ENCODE measurements around the gene ATG3. TPM values are rescaled to one million over a fixed set of nuclear protein-coding genes. Genes with fewer than 3 reads are reported as not detected.
A peak's percentile ranks its signal among the peaks of the same experiment; 100 is the strongest.

Gene ATG3
- polyA plus RNA-seq (2013): 49.2 TPM

DNA sequence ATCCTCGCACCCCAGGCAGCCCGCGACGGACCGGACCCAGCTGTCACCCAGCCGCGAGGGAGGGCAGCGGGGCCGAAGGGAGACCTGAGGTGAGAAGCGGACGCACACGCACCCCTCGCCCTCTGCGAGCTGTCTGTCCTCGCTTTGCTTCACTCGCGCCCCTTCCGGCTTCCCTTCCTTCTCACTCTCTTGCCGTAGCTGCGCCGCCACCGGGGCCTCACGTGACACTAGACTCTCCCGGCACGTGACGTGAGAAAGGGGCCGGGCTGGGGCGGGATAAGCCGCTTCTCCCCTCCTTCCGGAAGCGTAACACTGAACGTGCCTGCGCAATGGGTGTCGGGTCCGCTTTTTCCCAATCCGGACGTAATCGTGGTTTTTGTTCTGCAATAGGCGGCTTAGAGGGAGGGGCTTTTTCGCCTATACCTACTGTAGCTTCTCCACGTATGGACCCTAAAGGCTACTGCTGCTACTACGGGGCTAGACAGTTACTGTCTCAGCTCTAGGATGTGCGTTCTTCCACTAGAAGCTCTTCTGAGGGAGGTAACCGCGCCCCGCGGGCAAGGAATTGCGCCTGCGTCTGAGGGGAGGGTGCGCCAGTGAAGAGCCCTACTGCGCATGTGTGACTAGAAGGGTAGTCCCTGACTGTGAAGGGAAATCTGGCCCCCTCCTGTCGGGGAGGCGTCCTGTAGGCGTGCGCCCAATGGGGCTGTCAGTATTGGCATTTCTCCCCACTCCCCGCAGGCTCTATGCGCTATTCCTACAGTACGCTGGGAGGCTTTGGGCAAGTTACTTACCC, at the start of gene ATG3, which contains the start of gene SLC35A5:
Gene ATG3 (minus strand): TSS at position 229 of the 796 bp plus-strand sequence. CDS start 434 bp downstream, outside the sequence.
Gene SLC35A5 (plus strand): TSS at position 312 of the 796 bp plus-strand sequence. CDS start 1,359 bp downstream, outside the sequence.
- POLR2A ChIA-PET: interaction anchor here (0.6 kb wide), 2 partner anchors 115 to 1166 kb away, joined by 3 read pairs; no protein-coding TSS in a partner anchor
- no peaks in the 10 kb centered on the region for H3K27me3 ChIP-seq (replicated peaks in 2 of 5; ENCODE audit: control insufficient read depth in 4 of 5, insufficient read depth in 5 of 5, low read length in 4 of 5)
- DNase-seq: peak; percentile 98 to 99 (median 99)
- H3K27ac ChIP-seq (ENCODE audit: insufficient read depth in 1 of 2, low read depth in 1 of 2, low read length in 2 of 2, poor library complexity in 1 of 2, severe bottlenecking in 2 of 2): peak within 1 kb of the TSS; percentile 91 to 95
- peak within 1 kb of the TSS; percentile 86 to 100 (median 95) for H3K4me3 ChIP-seq (ENCODE audit: control insufficient read depth in 1 of 7, extremely low read depth in 1 of 7, insufficient read depth in 4 of 7, low read depth in 2 of 7, low read length in 6 of 7)
- no peaks in the 10 kb centered on the region for H3K9me3 ChIP-seq (ENCODE audit: control extremely low read depth in 1 of 5, control insufficient read depth in 4 of 5, insufficient read depth in 2 of 5, low read depth in 1 of 5, low read length in 4 of 5)
- H3K4me1 ChIP-seq (ENCODE audit: control extremely low read depth in 1 of 4, control insufficient read depth in 4 of 4, insufficient read depth in 4 of 4, low read length in 3 of 4): peaks cover 12 to 38% (median 31%) of the 10 kb centered on the region in 4 experiments
- H3K36me3 ChIP-seq (ENCODE audit: control insufficient read depth in 4 of 4, insufficient read depth in 4 of 4, low read length in 3 of 4): peaks cover 0 to 10% (median 5%) of the 10 kb centered on the region in 4 experiments
- under 1% methylated on average over 53 of the region's 58 CpGs for WGBS (ENCODE audit: insufficient coverage)
- CTCF ChIA-PET: interaction anchor here (1.1 to 1.9 kb wide), 4 partner anchors 17 to 227 kb away, joined by 3 to 10 read pairs (median 4); no protein-coding TSS in a partner anchor

DNA sequence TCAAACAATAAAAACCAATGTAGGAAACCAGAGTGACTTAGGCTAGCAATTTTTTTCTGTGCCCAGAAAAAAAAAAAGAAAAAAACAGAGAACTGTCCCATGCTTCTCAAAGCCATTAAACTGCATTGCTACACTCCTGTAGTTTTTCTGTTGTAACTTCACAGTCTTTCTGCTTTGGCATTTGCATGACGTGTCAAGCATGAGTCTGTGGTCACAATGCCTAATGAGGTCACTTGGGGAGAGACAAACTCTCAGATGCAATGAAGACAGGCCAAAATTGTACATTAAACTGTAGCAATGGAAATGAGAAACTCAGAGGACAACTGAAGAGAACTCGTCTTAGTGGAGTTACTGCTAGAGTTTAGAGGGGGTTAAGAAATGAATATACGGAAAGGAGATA, 48.4 kb upstream of the ATG3 start:
- H3K4me1 ChIP-seq (ENCODE audit: control extremely low read depth in 1 of 4, control insufficient read depth in 4 of 4, insufficient read depth in 4 of 4, low read length in 3 of 4): peaks cover 0 to 5% (median 2%) of the 10 kb centered on the region in 4 experiments
- CTCF ChIA-PET: no interaction called here
- H3K9me3 ChIP-seq (ENCODE audit: control extremely low read depth in 1 of 5, control insufficient read depth in 4 of 5, insufficient read depth in 2 of 5, low read depth in 1 of 5, low read length in 4 of 5): no peaks in the 10 kb centered on the region
- no peak overlapping the region for H3K27ac ChIP-seq (ENCODE audit: insufficient read depth in 1 of 2, low read depth in 1 of 2, low read length in 2 of 2, poor library complexity in 1 of 2, severe bottlenecking in 2 of 2)
- no peaks in the 10 kb centered on the region for H3K36me3 ChIP-seq (ENCODE audit: control insufficient read depth in 4 of 4, insufficient read depth in 4 of 4, low read length in 3 of 4)
- peaks cover 0 to 1% (median 0%) of the 10 kb centered on the region in 5 experiments for H3K27me3 ChIP-seq (replicated peaks in 2 of 5; ENCODE audit: control insufficient read depth in 4 of 5, insufficient read depth in 5 of 5, low read length in 4 of 5)
- POLR2A ChIA-PET: no interaction called here
- DNase-seq: no peak
- 100% methylated on average over 3 of the region's 3 CpGs for WGBS (ENCODE audit: insufficient coverage)
- H3K4me3 ChIP-seq (ENCODE audit: control insufficient read depth in 1 of 7, extremely low read depth in 1 of 7, insufficient read depth in 4 of 7, low read depth in 2 of 7, low read length in 6 of 7): no peak overlapping the region

DNA sequence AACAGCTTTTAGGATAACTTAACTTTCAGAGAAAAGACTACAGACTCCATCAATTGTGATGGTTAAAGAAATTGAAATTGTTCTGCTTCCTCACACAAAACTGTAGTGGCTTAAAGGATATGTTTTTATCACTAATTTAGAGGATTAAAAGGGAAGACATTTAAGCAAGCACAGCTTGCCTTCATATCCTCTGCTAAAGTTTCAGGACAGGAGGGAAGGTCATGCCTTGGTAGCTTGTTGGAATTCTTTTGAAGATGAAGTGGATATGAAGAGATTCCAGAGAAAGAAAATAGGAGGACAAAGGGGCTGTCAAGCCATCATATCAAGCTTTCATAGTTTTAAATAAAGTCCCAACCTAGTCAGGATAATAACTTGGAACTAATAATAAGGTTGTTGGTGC, 46.1 kb upstream of the ATG3 start:
- no peak overlapping the region for H3K27ac ChIP-seq (ENCODE audit: insufficient read depth in 1 of 2, low read depth in 1 of 2, low read length in 2 of 2, poor library complexity in 1 of 2, severe bottlenecking in 2 of 2)
- H3K36me3 ChIP-seq (ENCODE audit: control insufficient read depth in 4 of 4, insufficient read depth in 4 of 4, low read length in 3 of 4): no peaks in the 10 kb centered on the region
- H3K27me3 ChIP-seq (replicated peaks in 2 of 5; ENCODE audit: control insufficient read depth in 4 of 5, insufficient read depth in 5 of 5, low read length in 4 of 5): peaks cover 0 to 1% (median 0%) of the 10 kb centered on the region in 5 experiments
- H3K4me1 ChIP-seq (ENCODE audit: control extremely low read depth in 1 of 4, control insufficient read depth in 4 of 4, insufficient read depth in 4 of 4, low read length in 3 of 4): peaks cover 0 to 12% (median 8%) of the 10 kb centered on the region in 4 experiments
- CTCF ChIA-PET: interaction anchor here (0.7 to 1.5 kb wide), 3 partner anchors 20 to 36 kb away, joined by 3 to 4 read pairs (median 4); no protein-coding TSS in a partner anchor
- POLR2A ChIA-PET: no interaction called here
- H3K9me3 ChIP-seq (ENCODE audit: control extremely low read depth in 1 of 5, control insufficient read depth in 4 of 5, insufficient read depth in 2 of 5, low read depth in 1 of 5, low read length in 4 of 5): no peaks in the 10 kb centered on the region
- DNase-seq: no peak
- H3K4me3 ChIP-seq (ENCODE audit: control insufficient read depth in 1 of 7, extremely low read depth in 1 of 7, insufficient read depth in 4 of 7, low read depth in 2 of 7, low read length in 6 of 7): no peak overlapping the region

DNA sequence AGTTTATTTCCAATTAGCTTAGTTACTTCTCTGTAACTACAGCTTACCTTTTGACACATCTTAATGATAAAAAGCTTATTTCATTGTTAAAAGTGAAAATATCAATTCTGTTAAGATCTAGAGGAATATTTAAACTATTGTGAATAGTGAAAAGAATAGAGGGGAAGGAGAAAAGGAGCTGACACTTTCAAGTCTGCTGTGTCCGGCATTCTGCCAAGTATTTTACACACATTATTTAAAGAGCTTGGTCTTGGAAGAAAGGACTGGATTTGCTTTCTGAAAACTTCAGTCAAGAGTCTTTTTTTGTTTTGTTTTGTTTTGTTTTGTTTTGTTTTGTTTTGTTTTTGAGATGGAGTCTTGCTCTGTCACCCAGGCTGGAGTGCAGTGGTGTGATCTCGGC, 44.3 kb upstream of the ATG3 start:
- H3K27ac ChIP-seq (ENCODE audit: insufficient read depth in 1 of 2, low read depth in 1 of 2, low read length in 2 of 2, poor library complexity in 1 of 2, severe bottlenecking in 2 of 2): no peak overlapping the region
- no peaks in the 10 kb centered on the region for H3K9me3 ChIP-seq (ENCODE audit: control extremely low read depth in 1 of 5, control insufficient read depth in 4 of 5, insufficient read depth in 2 of 5, low read depth in 1 of 5, low read length in 4 of 5)
- no peak for DNase-seq
- WGBS (ENCODE audit: insufficient coverage): 100% methylated on average over 1 of the region's 2 CpGs
- H3K4me1 ChIP-seq (ENCODE audit: control extremely low read depth in 1 of 4, control insufficient read depth in 4 of 4, insufficient read depth in 4 of 4, low read length in 3 of 4): peaks cover 0 to 12% (median 8%) of the 10 kb centered on the region in 4 experiments
- H3K27me3 ChIP-seq (replicated peaks in 2 of 5; ENCODE audit: control insufficient read depth in 4 of 5, insufficient read depth in 5 of 5, low read length in 4 of 5): peaks cover 0 to 1% (median 0%) of the 10 kb centered on the region in 5 experiments
- ChIA-PET CTCF (interaction anchor here (0.9 to 1.4 kb wide), 2 partner anchors 8 to 15 kb away, joined by 5 to 6 read pairs; no protein-coding TSS in a partner anchor), POLR2A (no interaction called here)
- no peaks in the 10 kb centered on the region for H3K36me3 ChIP-seq (ENCODE audit: control insufficient read depth in 4 of 4, insufficient read depth in 4 of 4, low read length in 3 of 4)
- H3K4me3 ChIP-seq (ENCODE audit: control insufficient read depth in 1 of 7, extremely low read depth in 1 of 7, insufficient read depth in 4 of 7, low read depth in 2 of 7, low read length in 6 of 7): no peak overlapping the region

DNA sequence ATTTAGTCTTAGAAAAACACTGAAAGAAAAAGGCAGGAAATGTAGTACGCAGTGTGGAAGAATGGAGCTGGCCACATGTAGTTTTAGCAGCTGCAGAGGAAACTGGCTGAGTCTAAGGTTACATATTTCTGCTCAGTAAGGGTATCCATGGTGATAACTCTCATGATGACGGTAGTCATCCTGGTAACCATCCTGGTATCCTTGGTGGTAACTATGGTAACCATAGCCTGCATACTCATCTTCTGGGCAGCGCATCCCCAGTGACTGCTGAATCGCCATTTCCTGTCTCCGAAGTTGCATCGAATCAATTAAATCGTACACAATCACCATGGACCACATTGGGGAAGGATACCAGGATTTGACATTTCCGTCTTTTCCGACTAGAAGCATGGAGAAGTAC, 43.5 kb upstream of the ATG3 start:
- peak overlapping the region in 1 of 7 experiments; percentile 7 for H3K4me3 ChIP-seq (ENCODE audit: control insufficient read depth in 1 of 7, extremely low read depth in 1 of 7, insufficient read depth in 4 of 7, low read depth in 2 of 7, low read length in 6 of 7)
- no peaks in the 10 kb centered on the region for H3K36me3 ChIP-seq (ENCODE audit: control insufficient read depth in 4 of 4, insufficient read depth in 4 of 4, low read length in 3 of 4)
- POLR2A ChIA-PET: interaction anchor here (1.0 kb wide), 1 partner anchor 11 kb away, joined by 5 read pairs; no protein-coding TSS in a partner anchor
- 68% methylated on average over 9 of the region's 9 CpGs for WGBS (ENCODE audit: insufficient coverage)
- CTCF ChIA-PET: interaction anchor here (1.0 to 1.4 kb wide), 2 partner anchors 9 to 27 kb away, joined by 4 to 6 read pairs; no protein-coding TSS in a partner anchor
- peaks cover 0 to 12% (median 8%) of the 10 kb centered on the region in 4 experiments for H3K4me1 ChIP-seq (ENCODE audit: control extremely low read depth in 1 of 4, control insufficient read depth in 4 of 4, insufficient read depth in 4 of 4, low read length in 3 of 4)
- DNase-seq: peak; percentile 19 to 88 (median 87)
- no peaks in the 10 kb centered on the region for H3K9me3 ChIP-seq (ENCODE audit: control extremely low read depth in 1 of 5, control insufficient read depth in 4 of 5, insufficient read depth in 2 of 5, low read depth in 1 of 5, low read length in 4 of 5)
- H3K27ac ChIP-seq (ENCODE audit: insufficient read depth in 1 of 2, low read depth in 1 of 2, low read length in 2 of 2, poor library complexity in 1 of 2, severe bottlenecking in 2 of 2): no peak overlapping the region
- H3K27me3 ChIP-seq (replicated peaks in 2 of 5; ENCODE audit: control insufficient read depth in 4 of 5, insufficient read depth in 5 of 5, low read length in 4 of 5): peaks cover 0 to 1% (median 0%) of the 10 kb centered on the region in 5 experiments

DNA sequence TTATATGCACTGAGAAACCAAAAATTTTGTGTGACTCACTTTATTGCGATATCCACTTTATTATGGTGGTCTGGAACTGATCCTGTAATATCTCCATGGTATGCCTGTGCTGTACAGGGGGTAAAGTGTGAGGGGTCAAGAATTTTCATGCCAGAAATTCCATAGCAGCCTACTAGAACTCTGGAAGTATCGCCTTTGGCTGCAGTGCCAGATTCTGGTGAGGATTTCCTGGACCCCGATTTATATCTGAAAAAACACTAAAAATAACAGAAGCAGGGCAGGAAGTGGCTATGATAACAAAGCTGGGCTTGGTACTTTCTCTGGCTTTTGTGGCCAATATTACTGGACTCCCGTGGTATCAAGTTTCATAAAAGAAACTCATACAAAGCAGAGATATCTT, 42.8 kb upstream of the ATG3 start:
- ChIA-PET POLR2A (interaction anchor here (1.0 kb wide), 1 partner anchor 12 kb away, joined by 5 read pairs; no protein-coding TSS in a partner anchor), CTCF (interaction anchor here (0.9 to 1.4 kb wide), 3 partner anchors 10 to 26 kb away, joined by 3 to 6 read pairs (median 4); no protein-coding TSS in a partner anchor)
- Histone ChIP-seq H3K4me3 (ENCODE audit: control insufficient read depth in 1 of 7, extremely low read depth in 1 of 7, insufficient read depth in 4 of 7, low read depth in 2 of 7, low read length in 6 of 7) (peak overlapping the region in 1 of 7 experiments; percentile 8), H3K27me3 (replicated peaks in 2 of 5; ENCODE audit: control insufficient read depth in 4 of 5, insufficient read depth in 5 of 5, low read length in 4 of 5) (peaks cover 0 to 1% (median 0%) of the 10 kb centered on the region in 5 experiments), H3K27ac (ENCODE audit: insufficient read depth in 1 of 2, low read depth in 1 of 2, low read length in 2 of 2, poor library complexity in 1 of 2, severe bottlenecking in 2 of 2) (no peak overlapping the region), H3K36me3 (ENCODE audit: control insufficient read depth in 4 of 4, insufficient read depth in 4 of 4, low read length in 3 of 4) (no peaks in the 10 kb centered on the region), H3K9me3 (ENCODE audit: control extremely low read depth in 1 of 5, control insufficient read depth in 4 of 5, insufficient read depth in 2 of 5, low read depth in 1 of 5, low read length in 4 of 5) (no peaks in the 10 kb centered on the region), H3K4me1 (ENCODE audit: control extremely low read depth in 1 of 4, control insufficient read depth in 4 of 4, insufficient read depth in 4 of 4, low read length in 3 of 4) (peaks cover 0 to 12% (median 8%) of the 10 kb centered on the region in 4 experiments)
- DNase-seq: peak; percentile 24 to 67 (median 61)
- WGBS (ENCODE audit: insufficient coverage): 80% methylated on average over 1 of the region's 4 CpGs
